HG03097 (cell line): ENCODE data around the gene SLC2A14.

Experiments
- ATAC-seq: cut with Tn5 transposase; IDR thresholded peaks from one replicate; pipeline ENCODE4 v1.9.1; 2021; ENCODE audit not compliant: unreplicated experiment, low FRiP score

SLC2A14 gene

GRCh38 chr12:7782055-7782454 lies 90.7 kb downstream of the SLC2A14 start:
- no peak for ATAC-seq

GRCh38 chr12:7781274-7781673 lies 91.4 kb downstream of the SLC2A14 start:
- no peak for ATAC-seq

- no peak for ATAC-seq
Observed at GRCh38 chr12:7769999-7770398, 102.7 kb downstream of the SLC2A14 start.
